Activated B cell treated with CpG ODN at 0.5 μM for 24 hours (primary cell): ENCODE results near the gene OSGEPL1. TPM values are rescaled to one million over a fixed set of nuclear protein-coding genes. Genes with fewer than 3 reads are reported as not detected.
"Not testable (repeated sequence)": the region's sequence is repeated elsewhere in the genome, so short reads cannot be mapped to it uniquely, and the experiment has no call there.

Source experiments
- ATAC-seq: fragments of 200-7000 bp; cut with Tn5 transposase; one replicate; pipeline ENCODE4 v1.10.0; 2021; ENCODE audit warnings: low read depth, mild to moderate bottlenecking, moderate library complexity
- CTCF ChIA-PET: fragments of 350-600 bp; sonication (Branson Sonifier 250); formaldehyde crosslinking; loops from one replicate; lab custom pipeline; 2021; ENCODE audit warnings: antibody characterized with exemption; lab: Charles Lee
- POLR2A ChIA-PET: fragments of 350-600 bp; sonication (Branson Sonifier 250); formaldehyde crosslinking; loops from one replicate; lab custom pipeline; 2021; ENCODE audit warnings: antibody characterized with exemption; lab: Charles Lee
- DNase-seq: peaks from one replicate; pipeline ENCODE4 v3.0.0; 2022
- H3K27ac Mint-ChIP-seq: one replicate; pipeline ENCODE4 v1.8.0; 2020; ENCODE audit warnings: mixed read lengths
- H3K27me3 Mint-ChIP-seq: one replicate; pipeline ENCODE4 v1.8.0; 2021; ENCODE audit warnings: mixed read lengths
- H3K36me3 Mint-ChIP-seq: one replicate; pipeline ENCODE4 v1.8.0; 2021; ENCODE audit warnings: low read depth, mixed read lengths
- H3K4me1 Mint-ChIP-seq: one replicate; pipeline ENCODE4 v1.8.0; 2021; ENCODE audit warnings: mixed read lengths
- H3K4me3 Mint-ChIP-seq: one replicate; pipeline ENCODE4 v1.8.0; 2020; ENCODE audit warnings: mild to moderate bottlenecking, mixed read lengths
- H3K9me3 Mint-ChIP-seq: one replicate; pipeline ENCODE4 v1.8.0; 2020; ENCODE audit warnings: mixed read lengths
- CTCF ChIP-seq: fragments of 200-600 bp; IDR thresholded peaks from one replicate; pipeline ENCODE4 v1.8.0; 2022; ENCODE audit warnings: antibody characterized with exemption, mild to moderate bottlenecking
- intact Hi-C: fragments of 100-400 bp; cut with micrococcal nuclease; formaldehyde crosslinking; loops from one replicate; pipeline ENCODE4 v1.15.1; 2024
- total RNA-seq: library from RNA; stranded (reverse); gene quantifications from 2 replicates; pipeline ENCODE4 v1.2.3, GENCODE V29; 2022

OSGEPL1 gene
- total RNA-seq, 1 donor from 2014 or later, result 12.3 TPM

GRCh38 chr2:189719571-189719970 is 43.0 kb downstream of the OSGEPL1 start:
- no peak for TF ChIP-seq CTCF
- intact Hi-C loops, result no loop called here
- Mint-ChIP-seq H3K4me3 (no peak overlapping the region), H3K27ac (no peak overlapping the region), H3K9me3 (peaks cover 6% of the 10 kb centered on the region), H3K36me3 (peaks cover 16% of the 10 kb centered on the region), H3K27me3 (no peaks in the 10 kb centered on the region), H3K4me1 (no peaks in the 10 kb centered on the region)
- CTCF ChIA-PET, result no interaction called here
- ATAC-seq, result no peak
- no peak for DNase-seq
- POLR2A ChIA-PET, result no interaction called here

- H3K27ac Mint-ChIP-seq, DNase-seq, H3K9me3 Mint-ChIP-seq, H3K4me1 Mint-ChIP-seq, H3K27me3 Mint-ChIP-seq, H3K4me3 Mint-ChIP-seq, ATAC-seq, CTCF ChIA-PET, POLR2A ChIA-PET, intact Hi-C loops: not testable (repeated sequence)
- H3K36me3 Mint-ChIP-seq, result peaks cover 10% of the 10 kb centered on the region
These were observed 45.0 kb downstream of the OSGEPL1 start for GRCh38 chr2:189717593-189717992.

- Mint-ChIP-seq H3K4me1 (no peaks in the 10 kb centered on the region), H3K27me3 (no peaks in the 10 kb centered on the region), H3K27ac (no peak overlapping the region), H3K4me3 (no peak overlapping the region), H3K36me3 (peaks cover 14% of the 10 kb centered on the region), H3K9me3 (peaks cover 2% of the 10 kb centered on the region)
- POLR2A ChIA-PET, result no interaction called here
- intact Hi-C loops, result no loop called here
- DNase-seq (no peak), ATAC-seq (no peak)
- CTCF ChIA-PET, result interaction anchor here (1.4 kb wide), 1 partner anchor 11 kb away, joined by 4 read pairs; no protein-coding TSS in a partner anchor
- TF ChIP-seq CTCF, result no peak
These were observed 52.9 kb downstream of the OSGEPL1 start for GRCh38 chr2:189709501-189710221.

GRCh38 chr2:189702071-189702470 is 60.5 kb downstream of the OSGEPL1 start:
- DNase-seq (no peak), ATAC-seq (no peak)
- TF ChIP-seq CTCF, result no peak
- intact Hi-C loops, result no loop called here
- POLR2A ChIA-PET, result no interaction called here
- Mint-ChIP-seq H3K36me3 (peaks cover 8% of the 10 kb centered on the region), H3K27ac (no peak overlapping the region), H3K4me1 (peaks cover 2% of the 10 kb centered on the region), H3K4me3 (no peak overlapping the region), H3K9me3 (no peaks in the 10 kb centered on the region), H3K27me3 (no peaks in the 10 kb centered on the region)
- CTCF ChIA-PET, result interaction anchor here (1.7 kb wide), 1 partner anchor 41 kb away, joined by 9 read pairs; the partner anchor contains the start of gene ASNSD1

- Mint-ChIP-seq H3K9me3 (no peaks in the 10 kb centered on the region), H3K27me3 (no peaks in the 10 kb centered on the region), H3K27ac (no peak overlapping the region), H3K4me3 (no peak overlapping the region), H3K36me3 (peaks cover 6% of the 10 kb centered on the region), H3K4me1 (peaks cover 2% of the 10 kb centered on the region)
- TF ChIP-seq CTCF, result no peak
- intact Hi-C loops, result no loop called here
- ATAC-seq, result no peak
- DNase-seq, result no peak
- ChIA-PET CTCF (interaction anchor here (0.9 to 1.2 kb wide), 2 partner anchors 40 to 41 kb away, joined by 3 to 6 read pairs; no protein-coding TSS in a partner anchor), POLR2A (no interaction called here)
These were observed 61.9 kb downstream of the OSGEPL1 start for GRCh38 chr2:189700681-189701080.
